GM12801 (cell line): Measurements from ENCODE around the gene PODNL1.

Experiments used
- TF ChIP-seq, protein P1 (sequence below): IDR thresholded peaks from one replicate; pipeline ENCODE4 v1.5.1; 2011; ENCODE audit warnings: control low read depth; ENCODE audit not compliant: insufficient read length; ENCODE audit errors: extremely low read depth

Gene PODNL1

DNA sequence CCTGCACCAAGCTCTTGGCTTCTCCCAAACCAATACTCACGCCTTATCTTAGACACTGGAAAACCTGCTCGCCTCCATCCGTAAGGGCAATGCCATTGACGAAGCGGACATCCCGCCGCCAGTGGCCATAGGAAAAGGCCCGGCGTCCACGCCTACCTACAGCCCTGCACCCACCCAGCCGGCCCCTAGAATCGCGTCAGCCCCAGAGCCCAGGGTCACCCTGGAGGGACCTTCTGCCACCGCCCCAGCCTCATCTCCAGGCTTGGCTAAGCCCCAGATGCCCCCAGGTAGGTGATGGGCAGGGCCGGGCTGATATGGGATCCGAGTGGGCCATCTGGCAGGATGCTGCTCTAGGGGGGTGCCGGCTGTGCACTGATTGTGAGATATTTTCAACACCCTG lies 24.9 kb downstream of the PODNL1 start:
- TF ChIP-seq, protein P1, sequence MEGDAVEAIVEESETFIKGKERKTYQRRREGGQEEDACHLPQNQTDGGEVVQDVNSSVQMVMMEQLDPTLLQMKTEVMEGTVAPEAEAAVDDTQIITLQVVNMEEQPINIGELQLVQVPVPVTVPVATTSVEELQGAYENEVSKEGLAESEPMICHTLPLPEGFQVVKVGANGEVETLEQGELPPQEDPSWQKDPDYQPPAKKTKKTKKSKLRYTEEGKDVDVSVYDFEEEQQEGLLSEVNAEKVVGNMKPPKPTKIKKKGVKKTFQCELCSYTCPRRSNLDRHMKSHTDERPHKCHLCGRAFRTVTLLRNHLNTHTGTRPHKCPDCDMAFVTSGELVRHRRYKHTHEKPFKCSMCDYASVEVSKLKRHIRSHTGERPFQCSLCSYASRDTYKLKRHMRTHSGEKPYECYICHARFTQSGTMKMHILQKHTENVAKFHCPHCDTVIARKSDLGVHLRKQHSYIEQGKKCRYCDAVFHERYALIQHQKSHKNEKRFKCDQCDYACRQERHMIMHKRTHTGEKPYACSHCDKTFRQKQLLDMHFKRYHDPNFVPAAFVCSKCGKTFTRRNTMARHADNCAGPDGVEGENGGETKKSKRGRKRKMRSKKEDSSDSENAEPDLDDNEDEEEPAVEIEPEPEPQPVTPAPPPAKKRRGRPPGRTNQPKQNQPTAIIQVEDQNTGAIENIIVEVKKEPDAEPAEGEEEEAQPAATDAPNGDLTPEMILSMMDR: no peak

DNA sequence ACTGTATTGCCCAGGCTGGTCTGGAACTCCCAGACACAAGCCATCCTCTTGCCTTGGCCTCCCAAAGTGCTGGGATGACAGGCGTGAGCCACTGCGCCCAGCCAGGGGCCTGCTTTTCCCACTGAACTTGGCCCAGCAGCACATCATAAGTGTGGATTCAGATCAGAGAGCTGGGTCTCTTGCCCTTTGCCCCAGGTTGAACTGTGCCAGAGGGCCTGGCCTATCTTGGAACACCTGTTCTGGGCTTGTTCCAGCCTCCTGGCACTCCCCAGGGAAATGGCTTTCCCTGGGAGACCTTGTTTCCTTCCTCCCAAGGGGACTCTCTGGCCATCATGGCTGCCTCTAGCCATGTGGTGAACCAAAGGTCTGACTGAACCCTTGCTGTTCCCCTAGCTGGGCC lies 28.8 kb downstream of the PODNL1 start:
- TF ChIP-seq, protein P1: no peak

DNA sequence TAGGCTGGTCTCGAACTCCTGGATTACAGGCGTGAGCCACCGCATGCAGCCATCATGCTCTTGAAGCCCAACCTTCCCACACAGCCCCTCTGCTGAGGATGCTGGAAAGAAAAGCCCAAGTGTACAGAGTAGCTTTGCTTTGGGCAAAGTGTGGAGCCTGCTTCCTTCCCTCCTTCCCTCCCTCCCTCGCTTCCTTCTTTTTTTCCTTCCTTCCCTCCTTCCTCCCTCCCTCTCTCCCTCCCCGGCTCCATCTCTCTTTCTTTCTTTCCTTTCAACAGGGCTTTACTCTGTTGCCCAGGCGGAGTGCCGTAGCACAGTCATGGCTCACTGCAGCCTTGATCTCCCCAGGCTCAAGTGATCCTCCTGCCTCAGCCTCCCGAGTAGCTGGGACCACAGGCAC lies 29.5 kb downstream of the PODNL1 start:
- TF ChIP-seq, protein P1: no peak

DNA sequence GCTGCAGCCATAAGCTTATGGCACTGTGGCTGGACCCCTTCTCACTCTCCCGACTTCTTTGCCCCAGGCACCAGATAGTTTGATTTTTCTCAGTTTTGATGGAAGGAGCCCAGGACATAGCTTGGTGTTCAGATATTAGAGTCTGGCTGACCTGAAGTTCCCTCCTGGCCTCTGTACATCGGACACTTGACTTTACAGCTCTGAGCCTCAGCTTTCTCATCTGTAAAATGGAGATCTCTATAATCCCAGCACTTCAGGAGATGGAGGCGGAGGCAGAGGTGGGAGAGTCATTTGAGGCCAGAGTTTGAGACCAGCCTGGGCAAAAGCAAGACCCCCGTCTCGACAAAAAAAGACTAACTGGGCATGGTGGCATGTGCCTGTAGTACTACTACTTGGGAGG lies 31.3 kb downstream of the PODNL1 start:
- TF ChIP-seq, protein P1: no peak

DNA sequence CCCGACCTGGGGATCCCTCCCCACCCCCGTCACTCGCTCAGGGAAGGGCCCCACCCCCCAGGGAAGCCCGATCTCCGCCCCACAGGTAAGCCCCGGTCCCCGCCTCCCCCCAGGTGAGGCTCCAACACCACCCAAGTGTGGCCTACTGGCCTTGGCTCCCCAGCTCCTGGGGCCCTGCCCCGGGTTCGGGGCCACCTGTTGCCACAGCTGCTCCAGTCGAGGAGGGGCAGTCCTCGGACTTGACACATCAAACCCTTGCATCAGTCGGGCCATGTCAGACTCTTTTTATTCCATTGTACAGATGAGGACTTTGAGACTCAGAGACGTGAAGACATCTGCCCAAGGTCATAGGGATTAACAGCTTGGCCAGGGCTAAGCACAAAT lies 31.7 kb downstream of the PODNL1 start:
- TF ChIP-seq, protein P1: no peak

DNA sequence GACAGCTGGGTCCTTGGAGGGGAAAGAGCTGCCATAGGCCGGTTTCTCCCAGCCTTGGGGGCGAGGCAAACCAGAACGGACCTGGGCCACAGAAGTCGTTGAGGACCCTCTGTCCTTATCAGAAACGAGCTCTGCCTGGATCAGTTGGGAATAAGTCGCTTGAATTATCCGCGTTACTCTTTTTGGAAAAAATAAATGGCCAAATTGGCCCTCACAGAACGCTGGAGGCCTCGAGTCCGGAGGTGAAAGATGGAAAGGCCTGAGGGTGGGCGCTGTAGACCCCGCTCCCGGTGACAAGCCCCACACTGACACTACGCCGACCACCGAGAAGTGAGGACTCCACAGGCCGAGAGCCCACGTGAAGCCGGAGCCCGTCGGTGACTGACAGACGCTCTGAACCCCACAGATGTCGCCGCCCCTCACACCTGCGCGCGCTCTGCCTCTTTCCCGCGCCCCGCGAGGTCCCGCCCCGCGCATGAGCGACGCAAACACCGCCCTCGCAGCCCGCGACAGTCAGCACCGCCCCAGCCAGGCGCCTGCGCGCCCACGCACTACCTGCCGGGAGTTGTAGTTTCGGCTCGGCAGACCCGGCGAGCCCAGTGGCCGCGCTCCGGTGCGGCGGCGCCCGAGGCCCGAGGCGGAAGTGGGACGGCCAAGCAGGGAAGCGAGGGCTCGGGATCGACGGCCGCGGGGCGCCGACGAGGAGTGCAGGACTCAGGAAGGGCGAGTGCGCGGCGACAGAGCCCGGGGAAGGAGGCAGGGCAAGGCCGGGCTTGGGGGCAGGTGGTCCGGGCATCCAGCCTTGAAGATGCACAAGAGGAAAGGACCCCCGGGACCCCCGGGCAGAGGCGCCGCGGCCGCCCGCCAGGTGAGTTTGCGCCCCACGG lies 32.3 kb downstream of the PODNL1 start, which contains the start of the genes BRME1 and CC2D1A:
BRME1 (minus strand) TSS at position 484 of the 887 bp plus-strand sequence. CDS start 1,225 bp downstream, outside the sequence.
CC2D1A (plus strand) TSS at position 568 of the 887 bp plus-strand sequence; CDS start at position 809, 241 bp downstream.
- TF ChIP-seq, protein P1: no peak

DNA sequence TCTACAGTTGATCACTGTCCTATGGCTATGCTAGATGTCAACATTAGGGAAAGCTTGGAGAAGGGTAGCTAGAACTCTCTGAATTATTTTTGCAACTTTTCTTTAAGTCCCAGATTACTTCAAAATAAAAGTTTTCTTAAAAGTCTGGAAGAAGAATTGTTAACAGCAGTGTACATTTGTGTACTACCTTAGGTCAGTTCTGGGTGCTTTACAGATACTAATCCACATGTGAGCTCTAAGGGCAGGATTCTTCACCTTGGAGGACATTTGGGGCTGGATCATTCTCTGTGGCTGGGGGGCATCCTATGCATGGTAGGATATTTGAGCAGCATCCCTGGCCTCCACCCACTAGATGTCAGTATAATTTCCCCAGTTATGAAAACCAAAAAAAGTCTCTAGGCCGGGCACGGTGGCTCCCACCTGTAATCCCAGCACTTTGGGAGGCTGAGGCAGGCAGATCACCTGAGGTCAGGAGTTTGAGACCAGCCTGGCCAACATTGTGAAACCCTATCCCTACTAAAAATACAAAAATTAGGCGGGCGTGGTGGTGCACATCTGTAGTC lies 35.1 kb downstream of the PODNL1 start:
- TF ChIP-seq, protein P1: no peak
